ENCODE results near the gene JAG1.

JAG1 gene

DNA sequence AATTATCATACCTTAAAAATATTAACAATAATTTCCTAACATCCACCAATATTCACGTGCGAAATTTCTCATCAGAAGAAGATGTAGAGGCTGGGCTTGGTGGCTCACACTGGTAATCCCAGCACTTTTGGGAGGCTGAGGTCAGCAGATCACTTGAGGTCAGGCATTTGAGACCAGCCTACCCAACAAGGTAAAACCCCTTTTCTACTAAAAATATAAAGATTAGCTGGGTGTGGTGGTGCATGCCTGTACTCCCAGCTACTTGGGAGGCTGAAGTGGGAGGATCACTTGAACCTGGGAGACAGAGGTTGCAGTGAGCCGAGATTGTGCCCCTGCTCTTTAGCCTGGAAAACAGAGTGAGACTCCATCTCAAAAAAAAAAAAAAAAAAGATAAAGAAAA lies 36.1 kb upstream of the JAG1 start:
- H3K79me2 ChIP-seq (ENCODE audit: control insufficient read depth, low read length): no peaks in the 10 kb centered on the region
- H3K9me2 ChIP-seq (replicated peaks; ENCODE audit: control insufficient read depth, low read length): no peaks in the 10 kb centered on the region
- H3K4me1 ChIP-seq (ENCODE audit: control insufficient read depth, low read length): no peaks in the 10 kb centered on the region

DNA sequence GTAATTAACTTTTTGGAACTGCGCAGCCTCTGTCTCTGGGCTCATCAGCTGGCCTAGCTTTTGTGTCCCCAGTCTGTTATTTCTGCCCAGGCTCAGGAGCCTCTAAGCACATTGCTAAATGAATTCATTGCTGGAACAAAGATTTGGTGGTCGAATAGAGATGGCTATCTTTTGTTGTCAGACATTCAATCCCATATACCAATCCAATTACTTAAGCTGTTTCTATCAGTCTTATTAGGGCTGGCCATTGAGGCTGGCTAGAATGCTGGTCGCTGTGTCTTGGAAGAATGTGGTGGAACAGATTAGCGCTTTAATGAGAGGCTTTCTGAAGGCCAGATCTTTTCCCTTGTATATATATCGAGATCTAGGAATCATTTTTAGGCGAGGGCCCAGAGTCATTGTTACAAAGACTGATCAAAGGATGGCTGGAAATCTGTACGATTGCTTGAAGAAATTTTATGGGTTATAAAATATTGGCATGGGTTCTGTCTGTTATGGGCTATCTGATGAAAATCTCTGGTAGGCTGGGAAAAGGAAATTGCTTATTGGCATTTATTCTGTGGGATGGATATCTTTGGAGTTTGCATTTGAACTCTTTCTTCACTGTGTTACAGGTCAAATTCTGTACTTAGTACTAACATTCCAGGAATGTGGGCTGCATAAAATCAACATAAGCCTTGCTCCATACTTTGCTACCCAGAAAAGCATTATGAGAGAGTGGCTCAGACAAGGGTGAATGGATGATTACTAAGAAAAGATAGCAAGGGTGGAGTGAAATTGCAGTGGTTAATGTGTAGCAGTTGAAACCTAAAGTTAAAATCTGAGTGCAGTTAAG lies 34.8 kb upstream of the JAG1 start:
- Histone ChIP-seq H3K9me2 (replicated peaks; ENCODE audit: control insufficient read depth, low read length) (no peaks in the 10 kb centered on the region), H3K4me2 (ENCODE audit: low read length) (no peak overlapping the region), H3K27ac (ENCODE audit: low read depth, low read length) (no peak overlapping the region), H3K79me2 (ENCODE audit: control insufficient read depth, low read length) (no peaks in the 10 kb centered on the region), H4K20me1 (ENCODE audit: control insufficient read depth, insufficient read depth, low read depth, low read length) (no peaks in the 10 kb centered on the region), H3K27me3 (ENCODE audit: control insufficient read depth, low read length) (no peaks in the 10 kb centered on the region), H3F3A (ENCODE audit: control insufficient read depth, insufficient read depth) (no peaks in the 10 kb centered on the region), H3K4me1 (ENCODE audit: control insufficient read depth, low read length) (no peaks in the 10 kb centered on the region), H3K9me3 (ENCODE audit: control insufficient read depth, insufficient read depth, low read length) (no peaks in the 10 kb centered on the region), H3K4me3 (ENCODE audit: low read length) (no peak overlapping the region), H3K36me3 (ENCODE audit: control insufficient read depth, low read length) (no peaks in the 10 kb centered on the region)
- no peak for TF ChIP-seq EZH2phosphoT487 (IDR thresholded peaks at IDR 0.05; ENCODE audit: borderline replicate concordance, low read length)
- TF ChIP-seq, protein P1, sequence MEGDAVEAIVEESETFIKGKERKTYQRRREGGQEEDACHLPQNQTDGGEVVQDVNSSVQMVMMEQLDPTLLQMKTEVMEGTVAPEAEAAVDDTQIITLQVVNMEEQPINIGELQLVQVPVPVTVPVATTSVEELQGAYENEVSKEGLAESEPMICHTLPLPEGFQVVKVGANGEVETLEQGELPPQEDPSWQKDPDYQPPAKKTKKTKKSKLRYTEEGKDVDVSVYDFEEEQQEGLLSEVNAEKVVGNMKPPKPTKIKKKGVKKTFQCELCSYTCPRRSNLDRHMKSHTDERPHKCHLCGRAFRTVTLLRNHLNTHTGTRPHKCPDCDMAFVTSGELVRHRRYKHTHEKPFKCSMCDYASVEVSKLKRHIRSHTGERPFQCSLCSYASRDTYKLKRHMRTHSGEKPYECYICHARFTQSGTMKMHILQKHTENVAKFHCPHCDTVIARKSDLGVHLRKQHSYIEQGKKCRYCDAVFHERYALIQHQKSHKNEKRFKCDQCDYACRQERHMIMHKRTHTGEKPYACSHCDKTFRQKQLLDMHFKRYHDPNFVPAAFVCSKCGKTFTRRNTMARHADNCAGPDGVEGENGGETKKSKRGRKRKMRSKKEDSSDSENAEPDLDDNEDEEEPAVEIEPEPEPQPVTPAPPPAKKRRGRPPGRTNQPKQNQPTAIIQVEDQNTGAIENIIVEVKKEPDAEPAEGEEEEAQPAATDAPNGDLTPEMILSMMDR (IDR thresholded peaks at IDR 0.05; ENCODE audit: low read depth, low read length, poor library complexity, severe bottlenecking): no peak

More for the DNA sequence above, 36.1 kb upstream of the JAG1 start:
- Histone ChIP-seq H3K4me3 (ENCODE audit: low read length) (no peak overlapping the region), H3K9me3 (ENCODE audit: control insufficient read depth, insufficient read depth, low read length) (no peaks in the 10 kb centered on the region), H3K36me3 (ENCODE audit: control insufficient read depth, low read length) (no peaks in the 10 kb centered on the region), H3K27ac (ENCODE audit: low read depth, low read length) (no peak overlapping the region), H4K20me1 (ENCODE audit: control insufficient read depth, insufficient read depth, low read depth, low read length) (no peaks in the 10 kb centered on the region), H3K4me2 (ENCODE audit: low read length) (no peak overlapping the region), H3F3A (ENCODE audit: control insufficient read depth, insufficient read depth) (no peaks in the 10 kb centered on the region), H3K27me3 (ENCODE audit: control insufficient read depth, low read length) (no peaks in the 10 kb centered on the region)
- TF ChIP-seq EZH2phosphoT487 (IDR thresholded peaks at IDR 0.05; ENCODE audit: borderline replicate concordance, low read length): no peak
- TF ChIP-seq, protein P1 (IDR thresholded peaks at IDR 0.05; ENCODE audit: low read depth, low read length, poor library complexity, severe bottlenecking): no peak

DNA sequence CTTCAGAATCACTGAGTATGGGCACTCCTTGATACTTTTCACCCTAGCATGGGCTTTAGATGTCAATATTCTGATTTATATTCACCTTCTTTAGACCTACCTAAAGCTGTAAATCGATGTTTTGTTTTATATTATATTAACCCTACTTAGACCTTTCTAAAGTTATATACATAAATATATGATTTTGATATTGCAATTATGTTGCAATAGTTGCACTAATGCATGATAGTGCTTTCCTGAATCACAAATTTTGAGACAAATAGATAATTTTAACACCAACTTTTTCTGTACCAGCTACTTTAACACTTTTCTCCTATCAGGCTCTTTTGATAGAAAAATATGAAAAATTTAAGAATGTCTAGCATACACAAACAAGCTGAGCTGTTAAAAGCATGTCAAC lies 34.0 kb upstream of the JAG1 start:
- no peak overlapping the region for H3K4me3 ChIP-seq (ENCODE audit: low read length)
- H3K9me3 ChIP-seq (ENCODE audit: control insufficient read depth, insufficient read depth, low read length): no peaks in the 10 kb centered on the region
- no peaks in the 10 kb centered on the region for H3K27me3 ChIP-seq (ENCODE audit: control insufficient read depth, low read length)
- no peaks in the 10 kb centered on the region for H3K36me3 ChIP-seq (ENCODE audit: control insufficient read depth, low read length)
- no peaks in the 10 kb centered on the region for H4K20me1 ChIP-seq (ENCODE audit: control insufficient read depth, insufficient read depth, low read depth, low read length)
- TF ChIP-seq, protein P1 (IDR thresholded peaks at IDR 0.05; ENCODE audit: low read depth, low read length, poor library complexity, severe bottlenecking): no peak
- no peak overlapping the region for H3K27ac ChIP-seq (ENCODE audit: low read depth, low read length)
- no peaks in the 10 kb centered on the region for H3K9me2 ChIP-seq (replicated peaks; ENCODE audit: control insufficient read depth, low read length)
- H3K4me1 ChIP-seq (ENCODE audit: control insufficient read depth, low read length): no peaks in the 10 kb centered on the region
- H3K79me2 ChIP-seq (ENCODE audit: control insufficient read depth, low read length): no peaks in the 10 kb centered on the region
- H3F3A ChIP-seq (ENCODE audit: control insufficient read depth, insufficient read depth): no peaks in the 10 kb centered on the region
- no peak overlapping the region for H3K4me2 ChIP-seq (ENCODE audit: low read length)

Measured in DOHH2 (cell line).